ENCODE data around the gene MAGEF1. TPM values are rescaled to one million over a fixed set of nuclear protein-coding genes. Genes with fewer than 3 reads are reported as not detected.

MAGEF1 gene
- total RNA-seq, 1 donor from 2014 or later = 56.3 TPM

GRCh38 chr3:184725176-184725719 lies 13.4 kb upstream of the MAGEF1 start:
- Mint-ChIP-seq H3K27me3 (ENCODE audit: unreplicated experiment) (peaks cover 2% of the 10 kb centered on the region), H3K4me1 (ENCODE audit: low read depth, unreplicated experiment) (peaks cover 29% of the 10 kb centered on the region), H3K4me3 (ENCODE audit: unreplicated experiment) (no peak overlapping the region), H3K27ac (ENCODE audit: unreplicated experiment) (peak overlapping the region; percentile 85), H3K36me3 (ENCODE audit: unreplicated experiment) (no peaks in the 10 kb centered on the region), H3K9me3 (ENCODE audit: unreplicated experiment) (no peaks in the 10 kb centered on the region)
- no peak for DNase-seq
- TF ChIP-seq CTCF (IDR thresholded peaks at IDR 0.05; ENCODE audit: partially characterized antibody, unreplicated experiment) = no peak

- Mint-ChIP-seq H3K9me3 (ENCODE audit: unreplicated experiment) (no peaks in the 10 kb centered on the region), H3K27ac (ENCODE audit: unreplicated experiment) (peak overlapping the region; percentile 85), H3K4me3 (ENCODE audit: unreplicated experiment) (no peak overlapping the region), H3K27me3 (ENCODE audit: unreplicated experiment) (peaks cover 2% of the 10 kb centered on the region), H3K36me3 (ENCODE audit: unreplicated experiment) (no peaks in the 10 kb centered on the region), H3K4me1 (ENCODE audit: low read depth, unreplicated experiment) (peaks cover 29% of the 10 kb centered on the region)
- TF ChIP-seq CTCF (IDR thresholded peaks at IDR 0.05; ENCODE audit: partially characterized antibody, unreplicated experiment) = no peak
- DNase-seq = no peak
These were observed 12.8 kb upstream of the MAGEF1 start for GRCh38 chr3:184724699-184725098.

GRCh38 chr3:184719709-184720108 lies 7.8 kb upstream of the MAGEF1 start:
- Mint-ChIP-seq H3K27me3 (ENCODE audit: unreplicated experiment) (peaks cover under 1% of the 10 kb centered on the region), H3K9me3 (ENCODE audit: unreplicated experiment) (peaks cover 3% of the 10 kb centered on the region), H3K36me3 (ENCODE audit: unreplicated experiment) (no peaks in the 10 kb centered on the region), H3K27ac (ENCODE audit: unreplicated experiment) (no peak overlapping the region), H3K4me3 (ENCODE audit: unreplicated experiment) (no peak overlapping the region), H3K4me1 (ENCODE audit: low read depth, unreplicated experiment) (peaks cover 15% of the 10 kb centered on the region)
- no peak for TF ChIP-seq CTCF (IDR thresholded peaks at IDR 0.05; ENCODE audit: partially characterized antibody, unreplicated experiment)
- DNase-seq = no peak

GRCh38 chr3:184718431-184718830 lies 6.6 kb upstream of the MAGEF1 start:
- no peak for DNase-seq
- H3K27ac Mint-ChIP-seq (ENCODE audit: unreplicated experiment) = no peak overlapping the region
- no peak for TF ChIP-seq CTCF (IDR thresholded peaks at IDR 0.05; ENCODE audit: partially characterized antibody, unreplicated experiment)
- H3K9me3 Mint-ChIP-seq (ENCODE audit: unreplicated experiment) = peaks cover 3% of the 10 kb centered on the region
- H3K36me3 Mint-ChIP-seq (ENCODE audit: unreplicated experiment) = no peaks in the 10 kb centered on the region
- peaks cover 2% of the 10 kb centered on the region for H3K27me3 Mint-ChIP-seq (ENCODE audit: unreplicated experiment)
- H3K4me3 Mint-ChIP-seq (ENCODE audit: unreplicated experiment) = no peak overlapping the region
- peaks cover 9% of the 10 kb centered on the region for H3K4me1 Mint-ChIP-seq (ENCODE audit: low read depth, unreplicated experiment)

- Mint-ChIP-seq H3K4me3 (ENCODE audit: unreplicated experiment) (no peak overlapping the region), H3K27me3 (ENCODE audit: unreplicated experiment) (peaks cover 2% of the 10 kb centered on the region), H3K9me3 (ENCODE audit: unreplicated experiment) (peaks cover 3% of the 10 kb centered on the region), H3K27ac (ENCODE audit: unreplicated experiment) (no peak overlapping the region), H3K36me3 (ENCODE audit: unreplicated experiment) (no peaks in the 10 kb centered on the region), H3K4me1 (ENCODE audit: low read depth, unreplicated experiment) (peaks cover 10% of the 10 kb centered on the region)
- no peak for TF ChIP-seq CTCF (IDR thresholded peaks at IDR 0.05; ENCODE audit: partially characterized antibody, unreplicated experiment)
- no peak for DNase-seq
These were observed 5.6 kb upstream of the MAGEF1 start for GRCh38 chr3:184717399-184717983.

Data from glutamatergic neuron (in vitro differentiated cells).